Ascending aorta (tissue), 2 donors: ENCODE measurements around the gene CYP4F22. TPM values are rescaled to one million over a fixed set of nuclear protein-coding genes. Genes with fewer than 3 reads are reported as not detected.

Experiments
- DNase-seq, 2 donors: peaks; one replicate each; pipeline ENCODE4 v3.0.0-alpha.2; 2019; ENCODE audit warnings: low spot score in 2 of 2
- H3K27ac ChIP-seq, 2 donors: fragments of 200-600 bp; sonication (generic); one replicate each; pipeline ENCODE4 v1.5.1; 2016 to 2017; ENCODE audit warnings: mild to moderate bottlenecking in 1 of 2
- H3K27me3 ChIP-seq: fragments of 200-600 bp; sonication (generic); one replicate; pipeline ENCODE4 v1.5.1; 2017
- H3K36me3 ChIP-seq, 2 donors: fragments of 200-600 bp; sonication (generic); one replicate each; pipeline ENCODE4 v1.5.1; 2016
- H3K4me1 ChIP-seq, 2 donors: fragments of 200-600 bp; sonication (generic); one replicate each; pipeline ENCODE4 v1.5.1; 2016 to 2017; ENCODE audit warnings: mild to moderate bottlenecking in 1 of 2
- H3K4me3 ChIP-seq, 2 donors: fragments of 200-600 bp; sonication (generic); one replicate each; pipeline ENCODE4 v1.5.1; 2016 to 2017; ENCODE audit warnings: mild to moderate bottlenecking in 1 of 2
- H3K9me3 ChIP-seq, 2 donors: fragments of 200-600 bp; sonication (generic); one replicate each; pipeline ENCODE4 v1.5.1; 2016
- CTCF ChIP-seq, 3 experiments: fragments of 200-600 bp in 2 of 3; fragments of 450-650 bp in 1 of 3; sonication (generic) in 2 of 3; IDR thresholded peaks; one replicate each; pipeline ENCODE4 v1.5.1; 2016 to 2019; ENCODE audit warnings: antibody characterized with exemption in 3 of 3, mild to moderate bottlenecking in 1 of 3, moderate library complexity in 1 of 3
- intact Hi-C: fragments of 100-400 bp; cut with DNase I; formaldehyde crosslinking; loops from one replicate; pipeline ENCODE4 v1.15.1; 2023
- total RNA-seq: library from RNA; depleted of rRNA; stranded (reverse); fragments of >200 nt; gene quantifications from one replicate; pipeline ENCODE4 v1.1.0, GENCODE V29; 2016

The CYP4F22 gene
- total RNA-seq, 1 donor from 2014 or later: not detected

GRCh38 chr19:15538774-15539173, 30.4 kb downstream of the CYP4F22 start:
- intact Hi-C loops: no loop called here
- H3K36me3 ChIP-seq: no peaks in the 10 kb centered on the region
- H3K27me3 ChIP-seq: no peaks in the 10 kb centered on the region
- H3K9me3 ChIP-seq: no peaks in the 10 kb centered on the region
- TF ChIP-seq CTCF (IDR thresholded peaks at IDR 0.05): no peak
- no peaks in the 10 kb centered on the region for H3K4me1 ChIP-seq
- H3K4me3 ChIP-seq: no peak overlapping the region
- DNase-seq: no peak
- H3K27ac ChIP-seq: no peak overlapping the region

- H3K27me3 ChIP-seq: no peaks in the 10 kb centered on the region
- H3K27ac ChIP-seq: no peak overlapping the region
- H3K4me1 ChIP-seq: no peaks in the 10 kb centered on the region
- TF ChIP-seq CTCF (IDR thresholded peaks at IDR 0.05): no peak
- intact Hi-C loops: no loop called here
- H3K9me3 ChIP-seq: no peaks in the 10 kb centered on the region
- H3K4me3 ChIP-seq: no peak overlapping the region
- DNase-seq: no peak
- no peaks in the 10 kb centered on the region for H3K36me3 ChIP-seq
These were observed 31.3 kb downstream of the CYP4F22 start for GRCh38 chr19:15539638-15540037.

- intact Hi-C loops: no loop called here
These were observed 32.1 kb downstream of the CYP4F22 start for GRCh38 chr19:15540435-15540834.

GRCh38 chr19:15544283-15544682, 36.0 kb downstream of the CYP4F22 start:
- no peaks in the 10 kb centered on the region for H3K4me1 ChIP-seq
- no peak overlapping the region for H3K27ac ChIP-seq
- H3K4me3 ChIP-seq: no peak overlapping the region
- no peak for TF ChIP-seq CTCF (IDR thresholded peaks at IDR 0.05)
- H3K27me3 ChIP-seq: no peaks in the 10 kb centered on the region
- no peak for DNase-seq
- intact Hi-C loops: no loop called here
- H3K9me3 ChIP-seq: no peaks in the 10 kb centered on the region
- H3K36me3 ChIP-seq: no peaks in the 10 kb centered on the region

More at GRCh38 chr19:15540435-15540834, 32.1 kb downstream of the CYP4F22 start:
- no peak for TF ChIP-seq CTCF (IDR thresholded peaks at IDR 0.05)
- H3K27ac ChIP-seq: no peak overlapping the region
- no peaks in the 10 kb centered on the region for H3K9me3 ChIP-seq
- H3K4me3 ChIP-seq: no peak overlapping the region
- no peaks in the 10 kb centered on the region for H3K27me3 ChIP-seq
- DNase-seq: no peak
- H3K4me1 ChIP-seq: no peaks in the 10 kb centered on the region
- no peaks in the 10 kb centered on the region for H3K36me3 ChIP-seq

- DNase-seq: no peak
- Histone ChIP-seq H3K27ac (no peak overlapping the region), H3K27me3 (no peaks in the 10 kb centered on the region), H3K4me1 (no peaks in the 10 kb centered on the region), H3K9me3 (no peaks in the 10 kb centered on the region), H3K4me3 (no peak overlapping the region), H3K36me3 (no peaks in the 10 kb centered on the region)
- TF ChIP-seq CTCF (IDR thresholded peaks at IDR 0.05): no peak
- intact Hi-C loops: no loop called here
These were observed 36.6 kb downstream of the CYP4F22 start for GRCh38 chr19:15544970-15545369.

GRCh38 chr19:15548648-15549047, 40.3 kb downstream of the CYP4F22 start:
- intact Hi-C loops: no loop called here
- Histone ChIP-seq H3K27ac (no peak overlapping the region), H3K9me3 (no peaks in the 10 kb centered on the region), H3K36me3 (no peaks in the 10 kb centered on the region), H3K4me1 (peaks cover 0 to 4% of the 10 kb centered on the region in 2 donors), H3K4me3 (no peak overlapping the region), H3K27me3 (no peaks in the 10 kb centered on the region)
- DNase-seq: no peak
- no peak for TF ChIP-seq CTCF (IDR thresholded peaks at IDR 0.05)
